ENCODE data around the gene SDR42E2.

GRCh38 chr16:22190081-22190775 is 27.9 kb downstream of the SDR42E2 start:
- TF ChIP-seq CTCF (IDR thresholded peaks at IDR 0.05) = peak in 1 of 6 experiments; percentile 7
- TF ChIP-seq POLR2A (IDR thresholded peaks at IDR 0.05) = peak in 2 of 4 donors; percentile 84 to 93
